Endothelial cell of umbilical vein (primary cell): Measurements from ENCODE around the gene CDC42BPB.
"Not testable (repeated sequence)": the region's sequence is repeated elsewhere in the genome, so short reads cannot be mapped to it uniquely, and the experiment has no call there.

Experiments
- EZH2 ChIP-seq: IDR thresholded peaks from 2 replicates; pipeline ENCODE4 v1.6.1; 2012; ENCODE audit warnings: borderline replicate concordance, low read depth, mild to moderate bottlenecking, moderate library complexity, low read length, inconsistent platforms; ENCODE audit not compliant: severe bottlenecking
- JUN ChIP-seq: IDR thresholded peaks from 2 replicates; pipeline ENCODE4 v1.6.1; 2011; ENCODE audit warnings: borderline replicate concordance, low read depth; ENCODE audit not compliant: insufficient read length, insufficient read depth
- MYC ChIP-seq: IDR thresholded peaks from one replicate; pipeline ENCODE4 v1.6.1; 2011; ENCODE audit warnings: mild to moderate bottlenecking, low read depth, low read length
- POLR2A ChIP-seq: IDR thresholded peaks from 2 replicates; pipeline ENCODE4 v1.6.1; 2012; ENCODE audit warnings: low read depth, mild to moderate bottlenecking, control low read depth, low read length
- POLR2AphosphoS5 ChIP-seq: IDR thresholded peaks from 2 replicates; pipeline ENCODE4 v1.6.1; 2012; ENCODE audit warnings: low read depth, mild to moderate bottlenecking, control low read depth, low read length, moderate library complexity; ENCODE audit not compliant: insufficient read depth
- TF ChIP-seq, protein P1 (sequence below), 2 donors: IDR thresholded peaks; 1 replicate in 1 of 2; 2 replicates in 1 of 2; pipeline ENCODE4 v1.5.1; 2011; ENCODE audit warnings: low read length in 2 of 2, mild to moderate bottlenecking in 2 of 2, moderate library complexity in 2 of 2, control low read depth in 1 of 2, inconsistent platforms in 1 of 2, low read depth in 1 of 2; ENCODE audit not compliant: insufficient read depth in 1 of 2; ENCODE audit errors: extremely low read depth in 1 of 2
- TF ChIP-seq, protein P2 (sequence below): IDR thresholded peaks from 2 replicates; pipeline ENCODE4 v1.6.1; 2011; ENCODE audit not compliant: insufficient read depth, insufficient read length

DNA sequence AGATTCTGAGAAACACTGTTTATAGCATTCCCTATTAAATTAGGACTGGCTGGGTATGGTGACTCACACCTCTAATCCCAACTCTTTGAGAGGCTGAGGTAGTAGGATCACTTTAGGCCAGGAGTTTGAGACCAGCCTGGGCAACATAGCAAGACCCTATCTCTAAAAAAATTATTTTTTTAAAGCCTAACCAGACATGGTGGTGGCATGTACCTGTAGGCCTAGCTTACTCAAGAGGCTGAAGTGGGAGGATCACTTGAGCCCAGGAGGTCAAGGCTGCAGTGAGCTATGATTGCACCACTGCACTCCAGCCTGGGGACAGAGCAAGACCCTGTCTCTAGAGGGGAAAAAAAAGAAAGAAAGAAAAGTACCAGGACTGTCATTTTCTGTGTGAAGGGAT, 160.6 kb downstream of the CDC42BPB start:
- TF ChIP-seq POLR2AphosphoS5, JUN, POLR2A, EZH2, MYC: not testable (repeated sequence)
- TF ChIP-seq, protein P1, sequence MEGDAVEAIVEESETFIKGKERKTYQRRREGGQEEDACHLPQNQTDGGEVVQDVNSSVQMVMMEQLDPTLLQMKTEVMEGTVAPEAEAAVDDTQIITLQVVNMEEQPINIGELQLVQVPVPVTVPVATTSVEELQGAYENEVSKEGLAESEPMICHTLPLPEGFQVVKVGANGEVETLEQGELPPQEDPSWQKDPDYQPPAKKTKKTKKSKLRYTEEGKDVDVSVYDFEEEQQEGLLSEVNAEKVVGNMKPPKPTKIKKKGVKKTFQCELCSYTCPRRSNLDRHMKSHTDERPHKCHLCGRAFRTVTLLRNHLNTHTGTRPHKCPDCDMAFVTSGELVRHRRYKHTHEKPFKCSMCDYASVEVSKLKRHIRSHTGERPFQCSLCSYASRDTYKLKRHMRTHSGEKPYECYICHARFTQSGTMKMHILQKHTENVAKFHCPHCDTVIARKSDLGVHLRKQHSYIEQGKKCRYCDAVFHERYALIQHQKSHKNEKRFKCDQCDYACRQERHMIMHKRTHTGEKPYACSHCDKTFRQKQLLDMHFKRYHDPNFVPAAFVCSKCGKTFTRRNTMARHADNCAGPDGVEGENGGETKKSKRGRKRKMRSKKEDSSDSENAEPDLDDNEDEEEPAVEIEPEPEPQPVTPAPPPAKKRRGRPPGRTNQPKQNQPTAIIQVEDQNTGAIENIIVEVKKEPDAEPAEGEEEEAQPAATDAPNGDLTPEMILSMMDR (IDR thresholded peaks at IDR 0.05; ENCODE audit: extremely low read depth in 1 of 2, insufficient read depth in 1 of 2, low read depth in 1 of 2, low read length in 2 of 2), result not testable (repeated sequence)
- TF ChIP-seq, protein P2, sequence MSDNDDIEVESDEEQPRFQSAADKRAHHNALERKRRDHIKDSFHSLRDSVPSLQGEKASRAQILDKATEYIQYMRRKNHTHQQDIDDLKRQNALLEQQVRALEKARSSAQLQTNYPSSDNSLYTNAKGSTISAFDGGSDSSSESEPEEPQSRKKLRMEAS, result not testable (repeated sequence)
